Uterus (tissue), 4 donors: ENCODE measurements around the gene ZNF410. TPM values are rescaled to one million over a fixed set of nuclear protein-coding genes. Genes with fewer than 3 reads are reported as not detected.
A peak's percentile ranks its signal among the peaks of the same experiment; 100 is the strongest.
"Not testable (repeated sequence)": the region's sequence is repeated elsewhere in the genome, so short reads cannot be mapped to it uniquely, and the experiment has no call there.

ENCODE experiments used
- DNase-seq, 2 donors: peaks; one replicate each; pipeline ENCODE4 v3.0.0-alpha.2; 2019 to 2020
- H3K27ac ChIP-seq, 2 donors: fragments of 200-600 bp; sonication (generic); 1 replicate in 1 of 2; 2 replicates in 1 of 2; pipeline ENCODE4 v1.5.1; 2016 to 2018
- H3K27me3 ChIP-seq, 2 donors: fragments of 200-600 bp; sonication (generic); one replicate each; pipeline ENCODE4 v1.5.1; 2018 to 2019; ENCODE audit warnings: control low read depth in 1 of 2
- H3K36me3 ChIP-seq, 2 donors: fragments of 200-600 bp; sonication (generic); one replicate each; pipeline ENCODE4 v1.5.1; 2019; ENCODE audit warnings: control low read depth in 1 of 2
- H3K4me1 ChIP-seq, 2 donors: fragments of 200-600 bp; sonication (generic); one replicate each; pipeline ENCODE4 v1.5.1; 2018 to 2019; ENCODE audit warnings: control low read depth in 1 of 2
- H3K4me3 ChIP-seq, 2 donors: fragments of 200-600 bp; sonication (generic); 1 replicate in 1 of 2; 2 replicates in 1 of 2; pipeline ENCODE4 v1.5.1; 2018 to 2019; ENCODE audit warnings: mild to moderate bottlenecking in 1 of 2
- H3K9me3 ChIP-seq, 2 donors: fragments of 200-600 bp; sonication (generic); one replicate each; pipeline ENCODE4 v1.5.1; 2019; ENCODE audit warnings: control low read depth in 1 of 2
- CTCF ChIP-seq, 4 experiments: fragments of 200-600 bp in 2 of 4; fragments of 450-650 bp in 2 of 4; sonication (generic) in 2 of 4; IDR thresholded peaks; one replicate each; pipeline ENCODE4 v1.5.1; 2016 to 2019; ENCODE audit warnings: antibody characterized with exemption in 4 of 4, mild to moderate bottlenecking in 2 of 4, moderate library complexity in 1 of 4
- POLR2A ChIP-seq, 2 donors: fragments of 450-650 bp; IDR thresholded peaks; one replicate each; pipeline ENCODE4 v1.6.1; 2016; ENCODE audit warnings: antibody characterized with exemption in 2 of 2, mild to moderate bottlenecking in 1 of 2, moderate library complexity in 1 of 2
- intact Hi-C: fragments of 100-400 bp; cut with DNase I; formaldehyde crosslinking; loops from one replicate; pipeline ENCODE4 v1.15.1; 2023; ENCODE audit warnings: low total_unique reads
- total RNA-seq, 4 donors: library from RNA; depleted of rRNA in 3 of 4; stranded (reverse); fragments of >200 nt in 3 of 4; gene quantifications; one replicate each; pipeline versions ENCODE4 v1.1.0 to v1.2.4, GENCODE V29; 2014 to 2023
- donor health status: DM: yes; HTN: yes; CAD: no.

ZNF410 gene
- total RNA-seq, 4 donors from 2014 or later: 48.8 to 93.7 (median 58.2) TPM

GRCh38 chr14:73887318-73887616 lies 608 bp downstream of the ZNF410 start:
- Histone ChIP-seq H3K4me1 (peaks cover 0 to 6% of the 10 kb centered on the region in 2 donors), H3K9me3 (no peaks in the 10 kb centered on the region), H3K27me3 (no peaks in the 10 kb centered on the region), H3K36me3 (no peaks in the 10 kb centered on the region), H3K4me3 (peak overlapping the region; percentile 72 to 75), H3K27ac (peak overlapping the region; percentile 90 to 96)
- TF ChIP-seq CTCF (IDR thresholded peaks at IDR 0.05): no peak
- TF ChIP-seq POLR2A (IDR thresholded peaks at IDR 0.05): no peak
- intact Hi-C loops: no loop called here
- DNase-seq: no peak

GRCh38 chr14:73887694-73888459 lies 1.2 kb downstream of the ZNF410 start:
- peak overlapping the region; percentile 72 to 75 for H3K4me3 ChIP-seq
- H3K27me3 ChIP-seq: no peaks in the 10 kb centered on the region
- DNase-seq: no peak
- peak overlapping the region; percentile 90 to 96 for H3K27ac ChIP-seq
- H3K4me1 ChIP-seq: peaks cover 0 to 6% of the 10 kb centered on the region in 2 donors
- TF ChIP-seq POLR2A (IDR thresholded peaks at IDR 0.05) (no peak), CTCF (IDR thresholded peaks at IDR 0.05) (no peak)
- H3K9me3 ChIP-seq: no peaks in the 10 kb centered on the region
- intact Hi-C loops: no loop called here
- no peaks in the 10 kb centered on the region for H3K36me3 ChIP-seq

GRCh38 chr14:73888460-73888725 lies 1.7 kb downstream of the ZNF410 start:
- H3K36me3 ChIP-seq: no peaks in the 10 kb centered on the region
- H3K4me3 ChIP-seq: no peak overlapping the region
- no peaks in the 10 kb centered on the region for H3K27me3 ChIP-seq
- no peak for TF ChIP-seq CTCF (IDR thresholded peaks at IDR 0.05)
- TF ChIP-seq POLR2A (IDR thresholded peaks at IDR 0.05): no peak
- no peak for DNase-seq
- H3K4me1 ChIP-seq: peaks cover 0 to 6% of the 10 kb centered on the region in 2 donors
- no peaks in the 10 kb centered on the region for H3K9me3 ChIP-seq
- intact Hi-C loops: no loop called here
- H3K27ac ChIP-seq: peak overlapping the region in 1 of 2 donors; percentile 90

- H3K4me3 ChIP-seq: no peak overlapping the region
- peak overlapping the region in 1 of 2 donors; percentile 90 for H3K27ac ChIP-seq
- H3K27me3 ChIP-seq: no peaks in the 10 kb centered on the region
- H3K9me3 ChIP-seq: no peaks in the 10 kb centered on the region
- intact Hi-C loops: no loop called here
- no peak for TF ChIP-seq POLR2A (IDR thresholded peaks at IDR 0.05)
- TF ChIP-seq CTCF (IDR thresholded peaks at IDR 0.05): no peak
- peaks cover 0 to 6% of the 10 kb centered on the region in 2 donors for H3K4me1 ChIP-seq
- DNase-seq: no peak
- H3K36me3 ChIP-seq: no peaks in the 10 kb centered on the region
Observed at GRCh38 chr14:73888971-73889370, 2.3 kb downstream of the ZNF410 start.

GRCh38 chr14:73889376-73889775 lies 2.7 kb downstream of the ZNF410 start:
- Histone ChIP-seq H3K4me3 (no peak overlapping the region), H3K36me3 (no peaks in the 10 kb centered on the region), H3K27me3 (no peaks in the 10 kb centered on the region), H3K9me3 (no peaks in the 10 kb centered on the region), H3K4me1 (peaks cover 0 to 6% of the 10 kb centered on the region in 2 donors), H3K27ac (no peak overlapping the region)
- DNase-seq: no peak
- no peak for TF ChIP-seq POLR2A (IDR thresholded peaks at IDR 0.05)
- no peak for TF ChIP-seq CTCF (IDR thresholded peaks at IDR 0.05)
- intact Hi-C loops: no loop called here

GRCh38 chr14:73894180-73894687 lies 7.6 kb downstream of the ZNF410 start:
- H3K9me3 ChIP-seq, H3K36me3 ChIP-seq, intact Hi-C loops, H3K4me3 ChIP-seq, H3K27ac ChIP-seq, H3K27me3 ChIP-seq, DNase-seq, H3K4me1 ChIP-seq: not testable (repeated sequence)
